Thyroid gland (tissue), 4 donors: ENCODE measurements around the gene DKK3.

ENCODE experiments used
- CTCF ChIP-seq, 6 experiments: fragments of 200-600 bp in 3 of 6; fragments of 450-650 bp in 3 of 6; sonication (generic) in 3 of 6; IDR thresholded peaks; one replicate each; pipeline ENCODE4 v1.5.1; 2016 to 2019; ENCODE audit warnings: antibody characterized with exemption in 6 of 6, mild to moderate bottlenecking in 2 of 6, inconsistent platforms in 1 of 6, moderate library complexity in 1 of 6
- POLR2A ChIP-seq, 2 donors: fragments of 450-650 bp; IDR thresholded peaks; one replicate each; pipeline ENCODE4 v1.6.1; 2017; ENCODE audit warnings: antibody characterized with exemption in 2 of 2, mild to moderate bottlenecking in 2 of 2, moderate library complexity in 1 of 2

- TF ChIP-seq CTCF (IDR thresholded peaks at IDR 0.05) (no peak), POLR2A (IDR thresholded peaks at IDR 0.05) (no peak)
Observed at GRCh38 chr11:11956006-11956405, 52.4 kb downstream of the DKK3 start.
